K562 (cell line): ENCODE data around the gene JAM2. TPM values are rescaled to one million over a fixed set of nuclear protein-coding genes. Genes with fewer than 3 reads are reported as not detected.

Experiments
- BRF1 ChIP-seq: IDR thresholded peaks from 3 replicates; pipeline ENCODE4 v1.6.1; 2011; ENCODE audit warnings: borderline replicate concordance, mild to moderate bottlenecking; ENCODE audit not compliant: insufficient read length; ENCODE audit errors: extremely low read depth
- CBX2 ChIP-seq: fragments of 200-600 bp; sonication (generic); IDR thresholded peaks from one replicate; pipeline ENCODE4 v1.6.1; 2012; ENCODE audit warnings: mild to moderate bottlenecking, low read length, inconsistent platforms; ENCODE audit not compliant: insufficient read depth, poor library complexity, severe bottlenecking
- FOXA3 ChIP-seq, 2 experiments: fragments of 450-650 bp in 1 of 2; sonication (generic) in 1 of 2; formaldehyde crosslinking; IDR thresholded peaks in 1 of 2; conservative IDR thresholded peaks in 1 of 2; 2 replicates each; pipeline versions ENCODE4 v1.4.0 to v1.8.0; 2020 to 2022; ENCODE audit warnings: mild to moderate bottlenecking in 2 of 2, missing genetic modification reagents in 1 of 2
- GTF2A2 ChIP-seq: IDR thresholded peaks from 2 replicates; pipeline ENCODE4 v1.6.1; 2016; ENCODE audit warnings: mild to moderate bottlenecking, missing genetic modification characterization, missing compliant biosample characterization
- KDM5B ChIP-seq: fragments of 200-600 bp; sonication (generic); IDR thresholded peaks from 2 replicates; pipeline ENCODE4 v1.6.1; 2012; ENCODE audit warnings: low read depth, mild to moderate bottlenecking, moderate library complexity, low read length, control low read depth, inconsistent platforms; ENCODE audit not compliant: insufficient replicate concordance
- NCOA1 ChIP-seq: fragments of 450-650 bp; IDR thresholded peaks from 2 replicates; pipeline ENCODE4 v1.6.1; 2016; ENCODE audit warnings: low read depth
- SMC3 ChIP-seq: conservative IDR thresholded peaks from 2 replicates; pipeline ENCODE4 v1.6.1; 2011; ENCODE audit warnings: low read depth, low read length, improper control_type of control experiment; ENCODE audit not compliant: insufficient read depth
- ZBED1 ChIP-seq: IDR thresholded peaks from 2 replicates; pipeline ENCODE4 v1.6.1; 2014
- ZNF644 ChIP-seq: fragments of 200-800 bp; sonication (Bioruptor generic); IDR thresholded peaks from 2 replicates; pipeline ENCODE4 v1.6.1; 2016; ENCODE audit warnings: low read depth, missing genetic modification characterization, missing compliant biosample characterization
- polyA plus RNA-seq, 8 experiments: library from polyadenylated mRNA; depleted of rRNA in 4 of 8; stranded (reverse) in 5 of 8; unstranded in 3 of 8; fragments of >200 nt; fragmentation: Nextera tagmentation in 2 of 8; fragmentation: Illumina TruSeq in 1 of 8; extraction: Ambion mirVana in 2 of 8; extraction: Trizol in 1 of 8; gene quantifications; 2 replicates each; pipeline versions ENCODE4 v1.2.1 to v1.2.3, GENCODE V29; 2011 to 2014; ENCODE audit warnings: inconsistent platforms in 1 of 8, missing spikeins in 1 of 8
- total RNA-seq, 7 experiments: library from RNA; depleted of rRNA in 6 of 7; stranded (reverse); fragments of >200 nt in 6 of 7; fragmentation: Illumina TruSeq in 2 of 7; extraction: Trizol in 2 of 7; gene quantifications; 2 replicates each; pipeline versions ENCODE4 v1.2.1 to v1.2.3, GENCODE V29; 2011 to 2021; ENCODE audit warnings: low replicate concordance in 1 of 7
- TF ChIP-seq, protein P1 (sequence below): fragments of 200-800 bp; sonication (Bioruptor generic); IDR thresholded peaks from 2 replicates; pipeline ENCODE4 v1.6.1; 2017; ENCODE audit warnings: missing genetic modification characterization, missing compliant biosample characterization
- TF ChIP-seq, protein P2 (sequence below): fragments of 450-650 bp; IDR thresholded peaks from 2 replicates; pipeline ENCODE4 v1.6.1; 2017; ENCODE audit warnings: antibody characterized with exemption, mild to moderate bottlenecking

Gene JAM2
- total and polyA plus RNA-seq, 9 of the 15 experiments (the other 6 are each of a cell fraction or from before 2014, with no cell fraction given) = 0.03 to 0.08 (median 0.07) TPM; not detected in 6

DNA sequence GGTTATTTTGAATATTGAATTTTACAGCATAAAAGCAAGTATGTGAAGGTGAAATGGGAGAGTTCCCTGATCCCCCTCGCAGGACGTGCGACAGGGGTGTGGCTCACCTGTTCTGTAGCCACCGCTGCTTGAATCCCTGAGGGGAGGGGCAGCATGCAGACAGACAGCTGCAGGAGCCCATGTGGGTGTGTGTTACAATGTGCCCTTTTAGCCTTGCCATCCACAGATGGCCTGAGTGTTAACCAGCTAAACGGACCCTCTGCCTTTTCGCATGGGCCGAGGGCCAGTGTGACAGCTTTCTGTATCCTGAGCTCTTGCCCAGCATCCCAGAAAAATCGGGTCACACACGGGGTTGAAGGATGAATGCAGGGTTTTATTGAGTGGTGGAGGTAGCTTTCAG lies 43.3 kb downstream of the JAM2 start (continued):
- TF ChIP-seq BRF1 (no peak), KDM5B (no peak), GTF2A2 (tag) (no peak), FOXA3 (CRISPR knock-in tag; conservative IDR thresholded peaks at IDR 0.05 in 1 of 2, IDR thresholded peaks at IDR 0.05 in 1 of 2) (no peak), SMC3 (no peak), ZBED1 (no peak), NCOA1 (no peak), ZNF644 (tag) (no peak), CBX2 (no peak)
- TF ChIP-seq, protein P1, sequence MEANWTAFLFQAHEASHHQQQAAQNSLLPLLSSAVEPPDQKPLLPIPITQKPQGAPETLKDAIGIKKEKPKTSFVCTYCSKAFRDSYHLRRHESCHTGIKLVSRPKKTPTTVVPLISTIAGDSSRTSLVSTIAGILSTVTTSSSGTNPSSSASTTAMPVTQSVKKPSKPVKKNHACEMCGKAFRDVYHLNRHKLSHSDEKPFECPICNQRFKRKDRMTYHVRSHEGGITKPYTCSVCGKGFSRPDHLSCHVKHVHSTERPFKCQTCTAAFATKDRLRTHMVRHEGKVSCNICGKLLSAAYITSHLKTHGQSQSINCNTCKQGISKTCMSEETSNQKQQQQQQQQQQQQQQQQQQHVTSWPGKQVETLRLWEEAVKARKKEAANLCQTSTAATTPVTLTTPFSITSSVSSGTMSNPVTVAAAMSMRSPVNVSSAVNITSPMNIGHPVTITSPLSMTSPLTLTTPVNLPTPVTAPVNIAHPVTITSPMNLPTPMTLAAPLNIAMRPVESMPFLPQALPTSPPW (CRISPR knock-in tag) = no peak
- TF ChIP-seq, protein P2, sequence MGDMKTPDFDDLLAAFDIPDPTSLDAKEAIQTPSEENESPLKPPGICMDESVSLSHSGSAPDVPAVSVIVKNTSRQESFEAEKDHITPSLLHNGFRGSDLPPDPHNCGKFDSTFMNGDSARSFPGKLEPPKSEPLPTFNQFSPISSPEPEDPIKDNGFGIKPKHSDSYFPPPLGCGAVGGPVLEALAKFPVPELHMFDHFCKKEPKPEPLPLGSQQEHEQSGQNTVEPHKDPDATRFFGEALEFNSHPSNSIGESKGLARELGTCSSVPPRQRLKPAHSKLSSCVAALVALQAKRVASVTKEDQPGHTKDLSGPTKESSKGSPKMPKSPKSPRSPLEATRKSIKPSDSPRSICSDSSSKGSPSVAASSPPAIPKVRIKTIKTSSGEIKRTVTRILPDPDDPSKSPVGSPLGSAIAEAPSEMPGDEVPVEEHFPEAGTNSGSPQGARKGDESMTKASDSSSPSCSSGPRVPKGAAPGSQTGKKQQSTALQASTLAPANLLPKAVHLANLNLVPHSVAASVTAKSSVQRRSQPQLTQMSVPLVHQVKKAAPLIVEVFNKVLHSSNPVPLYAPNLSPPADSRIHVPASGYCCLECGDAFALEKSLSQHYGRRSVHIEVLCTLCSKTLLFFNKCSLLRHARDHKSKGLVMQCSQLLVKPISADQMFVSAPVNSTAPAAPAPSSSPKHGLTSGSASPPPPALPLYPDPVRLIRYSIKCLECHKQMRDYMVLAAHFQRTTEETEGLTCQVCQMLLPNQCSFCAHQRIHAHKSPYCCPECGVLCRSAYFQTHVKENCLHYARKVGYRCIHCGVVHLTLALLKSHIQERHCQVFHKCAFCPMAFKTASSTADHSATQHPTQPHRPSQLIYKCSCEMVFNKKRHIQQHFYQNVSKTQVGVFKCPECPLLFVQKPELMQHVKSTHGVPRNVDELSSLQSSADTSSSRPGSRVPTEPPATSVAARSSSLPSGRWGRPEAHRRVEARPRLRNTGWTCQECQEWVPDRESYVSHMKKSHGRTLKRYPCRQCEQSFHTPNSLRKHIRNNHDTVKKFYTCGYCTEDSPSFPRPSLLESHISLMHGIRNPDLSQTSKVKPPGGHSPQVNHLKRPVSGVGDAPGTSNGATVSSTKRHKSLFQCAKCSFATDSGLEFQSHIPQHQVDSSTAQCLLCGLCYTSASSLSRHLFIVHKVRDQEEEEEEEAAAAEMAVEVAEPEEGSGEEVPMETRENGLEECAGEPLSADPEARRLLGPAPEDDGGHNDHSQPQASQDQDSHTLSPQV = no peak
